ENCODE measurements around the gene PTGER2. TPM values are rescaled to one million over a fixed set of nuclear protein-coding genes. Genes with fewer than 3 reads are reported as not detected.

Gene PTGER2
- total RNA-seq, 1 experiment from 2014 or later: 0.57 TPM

GRCh38 chr14:52352569-52352968 lies 38.5 kb downstream of the PTGER2 start:
- no peaks in the 10 kb centered on the region for H4K20me1 ChIP-seq (ENCODE audit: insufficient read depth)
- H3K27me3 ChIP-seq (ENCODE audit: insufficient read depth, low read length): no peaks in the 10 kb centered on the region
- H3K9me3 ChIP-seq (ENCODE audit: control insufficient read depth in 1 of 2, insufficient read depth in 1 of 2, low read depth in 1 of 2, low read length in 2 of 2): no peaks in the 10 kb centered on the region
- H3K79me2 ChIP-seq (ENCODE audit: insufficient read depth, low read length): no peaks in the 10 kb centered on the region
- ChIA-PET POLR2A (no interaction called here), CTCF (no interaction called here), RAD21 (ENCODE audit: low non-redundant PET in 1 of 2, low total read pairs in 2 of 2, uncharacterized antibody in 2 of 2, unreplicated experiment in 2 of 2) (no interaction called here)
- no peak for TF ChIP-seq CTCF (IDR thresholded peaks at IDR 0.05 in 2 of 3, conservative IDR thresholded peaks at IDR 0.05 in 1 of 3; ENCODE audit: borderline replicate concordance in 1 of 3, insufficient read depth in 1 of 3, low read depth in 2 of 3, low read length in 2 of 3)
- no peak for DNase-seq (ENCODE audit: low read depth, low spot score)
- no peak overlapping the region for H3K4me2 ChIP-seq (ENCODE audit: low read length)
- 0 out of 2 replicates have a peak, but pooled peaks cover 5% of the 10 kb centered on the region for H3K9me2 ChIP-seq (ENCODE audit: insufficient read depth)
- no peak overlapping the region for H2AFZ ChIP-seq (ENCODE audit: low read depth, low read length, poor library complexity, severe bottlenecking)
- H3K4me3 ChIP-seq (replicated peaks in 1 of 2; ENCODE audit: low read depth in 1 of 2, low read length in 2 of 2): no peak overlapping the region
- peaks cover 0 to 8% of the 10 kb centered on the region in 2 experiments; a peak in 1 of 4 replicates for H3K4me1 ChIP-seq (ENCODE audit: control insufficient read depth in 1 of 2, insufficient read depth in 2 of 2, low read length in 2 of 2)
- no TSS peak for BruUV-seq (replicated peaks)
- H3K9ac ChIP-seq (ENCODE audit: low read length): no peak overlapping the region
- no peak overlapping the region for H3K27ac ChIP-seq (ENCODE audit: low read depth, low read length)
- intact Hi-C loops (cut with micrococcal nuclease): no loop called here
- no peak for ATAC-seq
- H3K36me3 ChIP-seq (ENCODE audit: control insufficient read depth in 1 of 2, insufficient read depth in 2 of 2, low read length in 2 of 2): no peaks in the 10 kb centered on the region

- no peaks in the 10 kb centered on the region for H3K9me3 ChIP-seq (ENCODE audit: control insufficient read depth in 1 of 2, insufficient read depth in 1 of 2, low read depth in 1 of 2, low read length in 2 of 2)
- H3K4me2 ChIP-seq (ENCODE audit: low read length): no peak overlapping the region
- no peaks in the 10 kb centered on the region for H4K20me1 ChIP-seq (ENCODE audit: insufficient read depth)
- peaks cover 0 to 8% of the 10 kb centered on the region in 2 experiments; a peak in 1 of 4 replicates for H3K4me1 ChIP-seq (ENCODE audit: control insufficient read depth in 1 of 2, insufficient read depth in 2 of 2, low read length in 2 of 2)
- 0 out of 2 replicates have a peak, but pooled peaks cover 5% of the 10 kb centered on the region for H3K9me2 ChIP-seq (ENCODE audit: insufficient read depth)
- intact Hi-C loops (cut with micrococcal nuclease): no loop called here
- no peaks in the 10 kb centered on the region for H3K27me3 ChIP-seq (ENCODE audit: insufficient read depth, low read length)
- ATAC-seq (no peak), DNase-seq (ENCODE audit: low read depth, low spot score) (no peak)
- no peak overlapping the region for H3K9ac ChIP-seq (ENCODE audit: low read length)
- no peak overlapping the region for H2AFZ ChIP-seq (ENCODE audit: low read depth, low read length, poor library complexity, severe bottlenecking)
- ChIA-PET POLR2A (no interaction called here), CTCF (no interaction called here), RAD21 (ENCODE audit: low non-redundant PET in 1 of 2, low total read pairs in 2 of 2, uncharacterized antibody in 2 of 2, unreplicated experiment in 2 of 2) (no interaction called here)
- BruUV-seq (replicated peaks): no TSS peak
- H3K36me3 ChIP-seq (ENCODE audit: control insufficient read depth in 1 of 2, insufficient read depth in 2 of 2, low read length in 2 of 2): no peaks in the 10 kb centered on the region
- no peaks in the 10 kb centered on the region for H3K79me2 ChIP-seq (ENCODE audit: insufficient read depth, low read length)
- H3K4me3 ChIP-seq (replicated peaks in 1 of 2; ENCODE audit: low read depth in 1 of 2, low read length in 2 of 2): no peak overlapping the region
- H3K27ac ChIP-seq (ENCODE audit: low read depth, low read length): no peak overlapping the region
- TF ChIP-seq, protein P1, sequence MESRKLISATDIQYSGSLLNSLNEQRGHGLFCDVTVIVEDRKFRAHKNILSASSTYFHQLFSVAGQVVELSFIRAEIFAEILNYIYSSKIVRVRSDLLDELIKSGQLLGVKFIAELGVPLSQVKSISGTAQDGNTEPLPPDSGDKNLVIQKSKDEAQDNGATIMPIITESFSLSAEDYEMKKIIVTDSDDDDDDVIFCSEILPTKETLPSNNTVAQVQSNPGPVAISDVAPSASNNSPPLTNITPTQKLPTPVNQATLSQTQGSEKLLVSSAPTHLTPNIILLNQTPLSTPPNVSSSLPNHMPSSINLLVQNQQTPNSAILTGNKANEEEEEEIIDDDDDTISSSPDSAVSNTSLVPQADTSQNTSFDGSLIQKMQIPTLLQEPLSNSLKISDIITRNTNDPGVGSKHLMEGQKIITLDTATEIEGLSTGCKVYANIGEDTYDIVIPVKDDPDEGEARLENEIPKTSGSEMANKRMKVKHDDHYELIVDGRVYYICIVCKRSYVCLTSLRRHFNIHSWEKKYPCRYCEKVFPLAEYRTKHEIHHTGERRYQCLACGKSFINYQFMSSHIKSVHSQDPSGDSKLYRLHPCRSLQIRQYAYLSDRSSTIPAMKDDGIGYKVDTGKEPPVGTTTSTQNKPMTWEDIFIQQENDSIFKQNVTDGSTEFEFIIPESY (IDR thresholded peaks at IDR 0.05; ENCODE audit: extremely low read depth, insufficient replicate concordance, low read length): no peak
- no peak for TF ChIP-seq ELF1 (IDR thresholded peaks at IDR 0.05; ENCODE audit: borderline replicate concordance, low read depth)
- TF ChIP-seq TCF7L2 (IDR thresholded peaks at IDR 0.05; ENCODE audit: borderline replicate concordance, extremely low read depth, insufficient read depth, insufficient read length): no peak
- TF ChIP-seq SP1 (IDR thresholded peaks at IDR 0.05; ENCODE audit: low read depth): no peak
- no peak for TF ChIP-seq EGR1 (IDR thresholded peaks at IDR 0.05; ENCODE audit: low read depth)
- TF ChIP-seq ZFX (IDR thresholded peaks at IDR 0.05): no peak
- no peak for TF ChIP-seq POLR2A (IDR thresholded peaks at IDR 0.05; ENCODE audit: borderline replicate concordance, extremely low read depth, insufficient read depth, insufficient read length)
- TF ChIP-seq FOSL1 (IDR thresholded peaks at IDR 0.05; ENCODE audit: low read depth): no peak
- no peak for TF ChIP-seq YY1 (IDR thresholded peaks at IDR 0.05; ENCODE audit: extremely low read depth, insufficient replicate concordance, low read depth, low read length)
- TF ChIP-seq CBX3 (IDR thresholded peaks at IDR 0.05; ENCODE audit: low read depth): no peak
- TF ChIP-seq POLR2AphosphoS5 (IDR thresholded peaks at IDR 0.05; ENCODE audit: low read depth, low read length): no peak
- no peak for TF ChIP-seq EZH2phosphoT487 (IDR thresholded peaks at IDR 0.05; ENCODE audit: borderline replicate concordance)
Observed at GRCh38 chr14:52354242-52354641, 40.1 kb downstream of the PTGER2 start.
